Loucy (cell line): ENCODE data around the gene GPR39.

Experiments used
- EZH2phosphoT487 ChIP-seq: fragments of 200-600 bp; IDR thresholded peaks from 2 replicates; pipeline ENCODE4 v1.6.1; 2018; ENCODE audit warnings: antibody characterized with exemption, mild to moderate bottlenecking, moderate library complexity, borderline replicate concordance
- TF ChIP-seq, protein P1 (sequence below): fragments of 200-600 bp; sonication (generic); conservative IDR thresholded peaks from 2 replicates; pipeline ENCODE4 v1.5.1; 2014; ENCODE audit warnings: mild to moderate bottlenecking, antibody characterized with exemption, low read length

- TF ChIP-seq, protein P1, sequence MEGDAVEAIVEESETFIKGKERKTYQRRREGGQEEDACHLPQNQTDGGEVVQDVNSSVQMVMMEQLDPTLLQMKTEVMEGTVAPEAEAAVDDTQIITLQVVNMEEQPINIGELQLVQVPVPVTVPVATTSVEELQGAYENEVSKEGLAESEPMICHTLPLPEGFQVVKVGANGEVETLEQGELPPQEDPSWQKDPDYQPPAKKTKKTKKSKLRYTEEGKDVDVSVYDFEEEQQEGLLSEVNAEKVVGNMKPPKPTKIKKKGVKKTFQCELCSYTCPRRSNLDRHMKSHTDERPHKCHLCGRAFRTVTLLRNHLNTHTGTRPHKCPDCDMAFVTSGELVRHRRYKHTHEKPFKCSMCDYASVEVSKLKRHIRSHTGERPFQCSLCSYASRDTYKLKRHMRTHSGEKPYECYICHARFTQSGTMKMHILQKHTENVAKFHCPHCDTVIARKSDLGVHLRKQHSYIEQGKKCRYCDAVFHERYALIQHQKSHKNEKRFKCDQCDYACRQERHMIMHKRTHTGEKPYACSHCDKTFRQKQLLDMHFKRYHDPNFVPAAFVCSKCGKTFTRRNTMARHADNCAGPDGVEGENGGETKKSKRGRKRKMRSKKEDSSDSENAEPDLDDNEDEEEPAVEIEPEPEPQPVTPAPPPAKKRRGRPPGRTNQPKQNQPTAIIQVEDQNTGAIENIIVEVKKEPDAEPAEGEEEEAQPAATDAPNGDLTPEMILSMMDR, result no peak
- no peak for TF ChIP-seq EZH2phosphoT487
Measured at GRCh38 chr2:132372276-132372675, 44.3 kb upstream of the GPR39 start.
